C4-2B (cell line): Measurements from ENCODE around the gene SLC25A40.
"Not testable (repeated sequence)": the region's sequence is repeated elsewhere in the genome, so short reads cannot be mapped to it uniquely, and the experiment has no call there.

ENCODE experiments used
- H3K27ac ChIP-seq: fragments of 450-650 bp; 2 replicates; pipeline ENCODE4 v1.5.1; 2017
- CTCF ChIP-seq: fragments of 450-650 bp; conservative IDR thresholded peaks from 2 replicates; pipeline ENCODE4 v1.5.1; 2017; ENCODE audit warnings: mild to moderate bottlenecking
- ZFX ChIP-seq: fragments of 450-650 bp; IDR thresholded peaks from 2 replicates; pipeline ENCODE4 v1.6.1; 2017

SLC25A40 gene

GRCh38 chr7:87876869-87877234 lies 692 bp upstream of the SLC25A40 start:
- TF ChIP-seq ZFX (no peak), CTCF (no peak)

GRCh38 chr7:87875151-87876039 lies 765 bp downstream of the SLC25A40 start:
- H3K27ac ChIP-seq, result peak overlapping the region; percentile 100
- TF ChIP-seq CTCF (peak; percentile 20; the same call in 1 of the 2 replicates), ZFX (peak; percentile 39)

More at GRCh38 chr7:87876869-87877234, 692 bp upstream of the SLC25A40 start:
- peak overlapping the region; percentile 100 for H3K27ac ChIP-seq

- TF ChIP-seq ZFX (no peak), CTCF (no peak)
- H3K27ac ChIP-seq, result no peak overlapping the region
These were observed 2.1 kb downstream of the SLC25A40 start for GRCh38 chr7:87874066-87874465.

- H3K27ac ChIP-seq, result not testable (repeated sequence)
These were observed 2.8 kb downstream of the SLC25A40 start for GRCh38 chr7:87873328-87873727.

GRCh38 chr7:87872346-87872745 lies 3.8 kb downstream of the SLC25A40 start:
- H3K27ac ChIP-seq, result no peak overlapping the region
- TF ChIP-seq CTCF (no peak), ZFX (no peak)

- TF ChIP-seq CTCF, result no peak
- TF ChIP-seq ZFX, result no peak
- no peak overlapping the region for H3K27ac ChIP-seq
These were observed 5.7 kb downstream of the SLC25A40 start for GRCh38 chr7:87870471-87870870.

GRCh38 chr7:87866533-87866932 lies 9.6 kb downstream of the SLC25A40 start:
- not testable (repeated sequence) for H3K27ac ChIP-seq

GRCh38 chr7:87866089-87866488 lies 10.1 kb downstream of the SLC25A40 start:
- no peak for TF ChIP-seq ZFX
- TF ChIP-seq CTCF, result no peak

More at GRCh38 chr7:87866089-87866488, 10.1 kb downstream of the SLC25A40 start:
- H3K27ac ChIP-seq, result no peak overlapping the region
